Activated CD4-positive, alpha-beta T cell treated with anti-CD3 and anti-CD28 coated beads, Interleukin-2, amount 50 U/mL, for 48 hours (primary cell): ENCODE data around the gene C16orf78.

Source experiments
- DNase-seq, 2 experiments: peaks; one replicate each; pipeline ENCODE4 v3.0.0-alpha.2; 2020

C16orf78 gene, protein sequence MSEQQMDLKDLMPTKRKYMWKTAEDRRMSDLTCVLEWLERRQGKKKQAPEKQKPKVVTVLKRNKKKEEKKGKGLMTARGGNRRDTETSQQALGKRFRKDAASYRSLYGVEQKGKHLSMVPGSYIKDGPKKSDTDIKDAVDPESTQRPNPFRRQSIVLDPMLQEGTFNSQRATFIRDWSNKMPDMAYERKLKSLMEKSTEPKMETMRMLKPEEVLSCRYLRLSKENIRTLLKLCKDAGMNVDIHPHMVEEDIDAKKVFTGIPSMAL

GRCh38 chr16:49373504-49373903 lies at the start of gene C16orf78:
C16orf78 (plus strand) TSS chr16:49373804; CDS start chr16:49373940, 136 bp downstream.
- DNase-seq, result no peak

DNA sequence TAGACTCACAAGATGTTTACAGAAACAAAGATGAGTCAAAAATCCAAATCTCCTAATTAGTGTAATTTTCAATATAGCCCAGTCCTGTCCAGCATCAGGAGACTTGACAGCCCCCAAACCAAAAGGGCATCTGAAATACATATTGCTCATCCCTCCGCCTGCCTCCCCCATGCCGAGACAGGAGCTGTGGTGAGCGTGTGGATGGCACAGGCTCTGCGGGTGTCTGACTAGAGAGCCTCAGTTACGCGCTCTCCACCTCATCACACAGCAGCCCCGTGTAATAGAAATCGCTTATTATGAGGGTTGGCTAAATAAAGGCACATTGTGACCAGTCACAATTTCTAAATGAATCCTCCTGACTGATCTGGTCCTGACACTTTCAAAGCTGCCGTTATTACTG lies 48.9 kb upstream of the C16orf78 start:
- no peak for DNase-seq

GRCh38 chr16:49327466-49327865 lies 46.1 kb upstream of the C16orf78 start:
- no peak for DNase-seq

DNA sequence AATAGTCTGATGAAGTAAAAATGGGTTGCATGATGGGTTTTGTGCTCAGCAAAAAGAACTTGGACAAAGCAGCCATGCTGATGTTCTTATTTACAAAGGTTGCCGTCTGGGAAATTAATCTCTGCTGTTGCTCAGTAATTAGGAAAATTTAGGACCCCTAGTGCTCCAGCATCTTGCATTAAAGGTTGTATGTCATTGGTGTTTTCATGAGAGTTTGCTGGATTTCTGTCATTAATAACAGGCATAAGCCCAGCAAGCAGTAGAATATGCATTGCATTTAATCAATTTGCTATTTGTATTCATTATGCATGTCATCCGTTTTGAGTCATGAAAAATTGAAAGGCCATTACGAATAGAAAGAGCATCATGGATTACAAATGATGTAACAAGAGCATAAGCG lies 45.3 kb upstream of the C16orf78 start:
- no peak for DNase-seq

DNA sequence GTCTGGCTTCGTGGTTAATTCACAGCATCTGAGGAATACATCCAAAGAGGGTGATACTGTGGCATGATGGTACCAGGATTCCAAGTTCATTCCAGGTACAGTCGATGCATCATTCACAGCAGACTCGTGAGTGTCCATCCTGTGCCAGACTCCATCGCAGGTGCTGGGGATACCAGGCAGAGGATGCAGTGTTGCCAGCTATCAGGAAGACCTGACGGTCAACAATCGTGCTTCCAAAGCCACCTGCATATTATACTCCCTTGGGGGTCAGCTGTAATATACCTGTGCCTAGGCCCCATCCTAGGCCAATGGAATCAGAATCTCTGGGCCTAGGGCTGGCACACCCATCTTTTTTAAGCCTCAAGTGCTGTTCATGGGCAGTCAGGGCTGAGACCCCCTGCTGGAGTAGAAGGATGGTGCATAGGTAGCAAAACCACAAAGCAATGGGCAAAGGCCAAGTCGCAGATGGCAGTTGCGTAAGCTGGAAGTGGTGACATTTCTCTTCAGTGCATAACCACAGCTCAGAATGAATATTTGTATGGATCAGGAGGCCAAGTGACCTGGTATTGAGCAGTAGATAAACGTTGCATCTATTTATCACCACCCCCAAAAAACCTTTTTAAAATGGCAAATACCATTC lies 42.9 kb upstream of the C16orf78 start:
- no peak for DNase-seq

GRCh38 chr16:49332589-49333258 lies 40.9 kb upstream of the C16orf78 start:
- no peak for DNase-seq

DNA sequence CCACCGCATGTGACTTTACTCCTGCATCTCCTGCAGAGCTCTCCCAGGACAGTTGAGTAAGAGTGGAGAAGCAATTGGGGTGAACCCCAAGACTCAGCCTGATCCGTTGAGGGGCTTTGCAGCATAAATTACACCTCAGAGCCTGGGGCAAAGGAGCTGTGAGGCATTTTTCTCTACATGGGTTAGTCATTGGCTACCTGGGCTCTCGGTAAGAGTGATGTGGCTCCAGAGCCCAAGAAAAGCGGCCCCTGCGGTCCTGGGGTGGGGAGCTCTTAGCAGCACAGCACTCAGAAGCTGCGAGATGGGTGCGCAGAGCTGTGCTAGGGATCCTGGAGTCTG lies 40.4 kb upstream of the C16orf78 start:
- DNase-seq, result no peak

- no peak for DNase-seq
Measured at GRCh38 chr16:49335828-49336227, 37.8 kb upstream of the C16orf78 start.

DNA sequence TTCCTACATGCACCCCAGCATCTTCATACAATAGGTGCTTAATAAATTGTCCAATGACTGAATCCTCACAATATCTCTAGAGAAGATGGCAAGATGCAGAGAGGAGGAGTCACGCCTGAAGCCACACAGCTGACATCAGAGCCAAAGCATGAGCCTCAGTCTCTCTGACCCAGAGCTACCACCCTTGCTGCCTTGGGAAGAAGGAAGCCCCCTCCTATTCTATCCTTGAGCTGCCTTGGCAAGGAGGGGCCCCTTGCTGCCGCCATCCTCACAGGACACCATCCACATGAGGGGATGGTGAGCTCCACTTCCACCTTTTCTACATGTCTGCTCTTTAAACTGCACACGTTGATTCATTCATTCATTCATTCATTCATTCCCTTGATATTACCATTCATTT lies 37.0 kb upstream of the C16orf78 start:
- no peak for DNase-seq

- no peak for DNase-seq
Measured at GRCh38 chr16:49337814-49338350, 35.7 kb upstream of the C16orf78 start.

- no peak for DNase-seq
Measured at GRCh38 chr16:49338611-49339265, 34.9 kb upstream of the C16orf78 start.

DNA sequence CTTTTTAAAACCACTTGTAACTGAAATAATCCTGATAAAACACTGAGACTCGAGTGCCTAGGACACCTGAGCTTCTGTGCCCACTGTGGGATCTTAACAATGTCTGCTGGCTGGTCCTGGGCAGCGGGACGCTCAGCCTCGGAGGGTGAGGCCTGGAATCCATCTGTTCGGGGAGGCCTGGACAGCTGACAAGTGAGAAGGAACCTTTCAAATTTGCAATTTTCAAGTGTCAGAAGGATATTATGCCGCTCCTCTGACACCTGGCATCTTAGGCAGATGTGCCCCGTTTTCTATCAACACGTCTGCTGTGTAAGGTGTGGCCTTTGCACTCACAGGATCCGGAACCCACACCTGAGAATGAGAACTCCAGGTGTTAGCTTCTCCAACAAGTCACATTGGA lies 33.1 kb upstream of the C16orf78 start:
- DNase-seq, result no peak

- DNase-seq, result no peak
Measured at GRCh38 chr16:49341706-49342105, 31.9 kb upstream of the C16orf78 start.

- DNase-seq, result no peak
Measured at GRCh38 chr16:49342336-49343265, 31.0 kb upstream of the C16orf78 start.

DNA sequence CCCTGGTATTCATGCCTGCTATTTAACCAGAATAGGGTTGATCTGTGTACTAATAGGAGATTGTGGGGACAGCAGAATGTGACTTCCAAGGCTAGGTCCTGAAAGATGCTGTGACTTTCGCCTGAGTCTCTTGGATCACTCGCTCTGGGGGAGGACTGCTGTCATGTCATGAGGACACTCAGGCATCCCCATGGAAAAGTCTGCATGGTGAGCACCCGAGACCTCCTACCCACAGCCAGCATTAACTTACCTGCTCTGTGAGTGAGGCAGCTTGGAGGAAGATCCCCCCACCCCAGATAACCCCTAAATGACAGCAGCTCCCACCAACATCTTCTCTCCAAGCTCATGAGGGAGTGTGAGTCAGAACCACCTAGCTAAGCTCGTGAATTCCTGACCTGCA lies 30.3 kb upstream of the C16orf78 start:
- no peak for DNase-seq

DNA sequence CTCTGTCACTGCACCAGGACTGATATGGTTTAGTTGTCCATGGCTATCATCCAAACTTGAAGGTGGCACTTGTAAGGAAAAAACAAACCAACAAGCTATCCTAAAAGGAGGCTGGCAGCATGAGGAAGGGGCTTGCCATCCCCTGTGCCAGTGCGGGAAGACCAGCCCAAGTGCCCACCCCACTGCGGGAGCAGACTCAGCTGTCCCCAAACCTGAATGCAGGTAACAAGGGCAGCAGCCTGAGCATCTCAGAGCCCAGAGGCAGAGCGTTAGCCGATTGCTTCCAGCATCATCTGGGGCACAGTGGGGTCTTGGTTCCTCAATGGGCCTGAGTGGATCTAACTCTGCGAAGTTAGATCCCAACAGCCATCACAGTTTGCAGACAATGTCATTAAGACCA lies 29.2 kb upstream of the C16orf78 start:
- DNase-seq, result no peak

GRCh38 chr16:49345829-49346228 lies 27.8 kb upstream of the C16orf78 start:
- DNase-seq, result peak in 1 of 2 experiments; percentile 7

GRCh38 chr16:49346459-49346858 lies 27.1 kb upstream of the C16orf78 start:
- DNase-seq, result no peak

DNA sequence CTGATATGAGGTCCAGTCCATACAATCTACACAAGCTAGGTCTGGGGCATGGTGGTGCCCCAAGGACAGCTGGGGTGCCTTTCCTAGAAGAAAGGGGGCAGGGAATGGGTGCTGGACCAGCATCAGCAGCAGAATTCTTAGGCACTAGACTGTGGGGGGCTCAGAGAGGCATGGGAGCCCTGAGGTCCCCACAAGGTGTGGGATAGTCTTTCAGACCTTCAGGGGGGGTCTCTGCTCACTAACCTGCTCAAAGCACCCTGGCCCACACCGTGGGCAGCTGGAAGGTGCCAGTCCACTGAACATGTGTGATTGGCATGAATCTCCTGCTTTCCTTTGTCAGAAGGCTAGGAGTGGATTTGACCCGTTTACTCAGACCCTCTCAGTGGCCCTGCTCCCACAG lies 26.1 kb upstream of the C16orf78 start:
- DNase-seq, result no peak

- DNase-seq, result no peak
Measured at GRCh38 chr16:49348408-49349176, 25.0 kb upstream of the C16orf78 start.

- no peak for DNase-seq
Measured at GRCh38 chr16:49349446-49350168, 24.0 kb upstream of the C16orf78 start.
